Suppressor macrophage treated with lipopolysaccharide for 4 hours (primary cell): ENCODE data around the gene DNAJB6.

ENCODE experiments used
- DNase-seq: peaks from one replicate; pipeline ENCODE4 v3.0.0-alpha.2; 2020

Gene DNAJB6

DNA sequence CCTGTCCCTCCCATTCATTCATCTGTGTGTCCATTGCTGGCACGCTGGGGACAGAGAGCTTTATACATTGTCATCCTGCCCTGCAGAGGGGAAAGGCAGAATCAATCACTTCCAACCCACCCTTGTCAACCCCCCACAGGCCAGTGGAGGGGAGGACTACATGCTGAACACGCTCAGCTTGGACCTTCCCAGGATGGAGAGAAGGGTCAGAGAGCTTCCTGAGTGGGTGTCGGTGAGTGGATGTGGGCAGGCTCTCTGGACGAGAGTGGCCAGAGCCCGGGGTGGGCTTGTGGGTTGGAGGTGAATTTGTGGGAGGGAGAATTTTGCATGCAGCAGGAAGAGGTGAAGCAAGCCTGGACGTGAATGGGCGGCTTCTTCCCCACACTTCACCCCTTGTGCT, 93.9 kb downstream of the DNAJB6 start:
- DNase-seq = no peak

DNA sequence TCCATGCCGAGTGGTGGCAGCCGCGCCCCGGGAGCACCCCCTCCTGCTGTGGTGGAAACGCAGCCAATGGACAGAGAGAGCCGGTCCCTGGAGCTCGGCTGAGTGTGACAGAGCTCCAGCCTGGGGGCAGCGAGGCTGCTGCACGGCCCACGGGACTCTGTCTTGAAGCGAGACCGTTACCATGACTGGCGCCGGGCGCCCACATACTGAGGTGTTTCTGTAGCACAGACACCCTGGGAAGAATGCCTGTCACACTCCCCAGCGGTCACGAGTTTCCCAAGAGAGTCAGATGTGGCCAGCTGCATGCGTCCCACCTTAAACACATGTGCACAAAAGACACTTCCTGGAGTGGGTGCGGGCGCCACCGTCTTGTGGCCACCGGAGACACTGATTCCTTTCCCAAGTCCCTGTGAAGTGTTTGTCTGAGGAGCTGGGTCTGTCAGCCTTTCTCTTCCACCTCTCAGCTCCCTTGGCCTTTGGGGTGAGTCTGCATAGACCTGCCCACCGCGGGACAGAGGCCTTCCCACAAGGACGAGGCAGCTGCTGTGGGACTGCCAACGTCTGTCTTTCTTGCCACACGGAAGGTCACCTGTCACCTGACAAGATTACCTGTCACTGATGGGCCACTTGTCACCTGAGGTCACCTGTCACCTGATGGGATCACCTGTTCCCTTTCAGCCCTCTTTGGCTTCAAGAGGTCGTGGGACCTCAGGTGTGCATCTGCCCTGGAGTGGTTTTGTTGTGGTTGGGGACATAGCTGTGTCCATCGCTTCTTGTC, 94.6 kb downstream of the DNAJB6 start:
- DNase-seq = no peak

DNA sequence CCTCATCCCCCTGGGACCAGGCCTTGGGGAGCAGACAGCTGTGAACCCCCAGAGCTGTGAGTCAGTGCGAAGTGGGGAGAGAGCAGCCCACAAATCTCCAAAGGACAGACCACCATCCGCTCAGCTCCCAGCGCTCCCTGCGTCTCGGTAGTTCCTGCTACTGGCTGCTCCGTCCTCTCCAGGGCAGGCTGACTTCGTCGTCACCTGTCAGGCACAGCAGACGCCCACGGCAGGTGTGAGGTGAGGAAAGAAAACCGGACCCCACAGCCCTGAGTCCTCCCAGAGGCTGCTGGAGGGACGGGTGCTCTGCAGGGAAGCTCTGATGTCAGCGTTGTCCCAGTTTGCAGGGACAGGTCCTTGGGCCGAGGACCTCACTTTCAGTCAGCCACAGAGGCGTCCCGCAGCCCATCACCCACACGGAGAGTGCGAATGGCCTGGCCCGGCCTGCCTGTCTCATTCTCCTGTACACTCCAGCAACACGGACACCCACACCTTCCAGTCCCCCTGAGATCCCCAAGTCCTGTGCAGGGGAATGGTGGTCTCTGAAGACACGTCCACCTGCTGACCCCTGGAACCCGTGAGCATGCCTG, 95.2 kb downstream of the DNAJB6 start:
- DNase-seq = no peak

DNA sequence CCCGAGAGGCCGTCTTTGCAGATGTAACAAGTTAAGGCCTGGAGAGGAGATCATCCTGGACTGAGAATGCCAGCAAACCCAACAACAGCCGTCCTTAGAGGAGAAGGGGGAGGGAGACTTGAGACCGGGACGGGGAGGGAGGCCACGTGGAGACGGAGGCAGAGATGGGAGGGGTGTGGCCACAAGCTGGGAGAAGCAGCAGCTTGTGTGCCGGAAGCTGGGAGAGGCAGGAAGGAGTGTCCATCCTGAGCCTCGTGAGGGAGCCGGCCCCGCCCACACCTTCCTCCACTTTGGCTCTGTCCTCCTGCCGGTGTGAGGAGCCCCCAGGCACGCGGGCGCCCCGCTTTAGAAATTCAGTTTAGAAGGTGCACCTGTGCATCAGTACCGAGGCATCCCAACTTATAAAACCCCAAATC, 95.7 kb downstream of the DNAJB6 start:
- DNase-seq = peak; percentile 35

DNA sequence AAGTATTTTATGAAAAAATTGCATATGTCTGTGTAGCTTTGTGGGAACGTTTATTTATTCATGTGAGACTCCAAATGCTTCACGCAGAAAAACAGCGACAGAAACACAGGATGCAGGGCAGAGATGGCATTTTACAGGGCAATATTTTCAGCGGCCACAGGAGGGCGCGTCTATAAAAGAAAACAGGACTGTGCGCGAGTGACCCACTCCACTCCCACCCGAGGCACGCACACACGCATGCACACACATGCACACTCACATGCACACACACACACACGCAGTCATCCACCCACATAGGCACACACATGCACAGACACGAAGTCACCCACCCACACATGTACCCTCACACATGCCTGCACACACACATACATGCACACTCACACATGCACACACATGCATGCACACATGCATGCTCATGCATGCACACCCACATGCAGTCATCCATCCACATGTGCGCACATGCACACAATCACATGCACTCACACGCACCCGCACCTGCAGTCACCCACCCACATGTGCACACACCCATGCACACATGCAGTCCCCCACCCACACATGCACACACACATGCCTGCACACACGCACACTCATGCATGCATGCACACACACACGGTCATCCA, 96.3 kb downstream of the DNAJB6 start:
- DNase-seq = peak; percentile 47

DNA sequence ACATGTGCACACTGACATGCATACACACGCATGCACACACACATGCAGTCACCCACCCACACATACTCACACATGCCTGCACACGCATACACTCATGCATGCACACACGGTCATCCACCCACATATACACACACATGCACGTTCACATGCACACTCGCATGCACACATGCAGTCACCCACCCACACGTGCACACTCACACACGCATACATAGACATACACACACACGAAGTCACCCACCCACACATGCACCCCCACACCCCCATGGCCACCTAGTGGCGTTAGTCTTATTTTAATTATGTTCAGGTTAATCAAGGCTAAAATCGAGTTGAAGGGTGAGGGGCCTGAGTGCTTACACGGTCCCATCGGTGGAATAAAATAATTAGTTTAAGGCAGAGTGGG, 96.8 kb downstream of the DNAJB6 start:
- DNase-seq = no peak

DNA sequence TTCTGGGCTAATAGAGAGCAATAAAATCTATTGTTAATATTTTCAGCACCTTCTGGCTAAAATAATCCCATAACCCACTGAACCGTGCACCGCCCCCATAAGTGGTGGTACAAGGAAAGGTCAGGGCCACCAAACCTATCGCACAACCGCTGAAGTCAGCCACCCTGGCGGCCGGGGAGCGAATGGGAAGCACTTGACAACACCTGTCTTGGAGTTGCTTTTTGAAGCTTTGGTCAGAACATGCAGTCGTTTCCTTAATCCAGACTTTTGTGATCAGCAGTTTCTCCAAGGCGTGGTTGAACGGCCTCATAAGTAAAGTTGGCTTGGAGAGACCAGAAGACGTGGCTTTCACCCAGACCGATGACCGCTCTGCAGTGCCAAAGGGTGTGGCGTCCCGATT, 97.4 kb downstream of the DNAJB6 start:
- DNase-seq = no peak

DNA sequence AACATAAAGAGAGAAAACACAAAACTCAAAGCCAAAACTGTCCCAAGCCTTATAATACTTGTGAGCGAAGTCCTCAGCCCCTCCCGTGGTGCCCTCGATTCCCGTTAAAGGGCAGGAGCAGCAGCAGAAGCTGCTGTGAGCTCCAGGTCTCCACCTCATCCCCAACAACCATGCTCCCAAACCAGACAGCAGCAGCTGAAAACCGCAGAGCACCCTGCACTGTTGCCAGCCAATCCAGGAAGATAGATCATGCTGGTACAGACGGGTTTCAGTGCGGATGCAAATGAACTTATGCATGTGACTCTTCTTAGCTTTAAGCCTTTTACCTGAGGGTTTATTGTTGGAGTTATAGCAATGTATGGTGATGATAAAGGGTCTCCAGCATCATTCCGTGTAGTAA, 97.9 kb downstream of the DNAJB6 start:
- DNase-seq = no peak

DNA sequence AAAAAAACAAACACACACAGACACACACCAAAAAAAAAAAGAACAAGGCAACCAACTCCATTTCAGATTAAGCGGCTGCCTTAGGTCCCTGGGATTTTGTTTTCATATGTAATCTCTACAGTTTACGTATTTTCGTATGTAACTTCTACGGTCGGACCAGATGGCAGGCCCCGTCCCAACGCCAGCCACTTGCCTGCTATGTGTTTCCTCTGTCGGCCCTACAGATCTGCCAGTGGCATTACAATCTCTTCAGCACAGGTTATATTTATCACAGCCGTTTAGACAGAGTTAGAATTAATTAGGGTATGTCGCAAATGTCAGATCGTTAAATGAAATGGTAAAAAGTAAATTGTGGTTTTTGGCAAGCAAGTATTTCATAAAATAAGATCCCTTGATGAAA, 99.3 kb downstream of the DNAJB6 start:
- DNase-seq = no peak

DNA sequence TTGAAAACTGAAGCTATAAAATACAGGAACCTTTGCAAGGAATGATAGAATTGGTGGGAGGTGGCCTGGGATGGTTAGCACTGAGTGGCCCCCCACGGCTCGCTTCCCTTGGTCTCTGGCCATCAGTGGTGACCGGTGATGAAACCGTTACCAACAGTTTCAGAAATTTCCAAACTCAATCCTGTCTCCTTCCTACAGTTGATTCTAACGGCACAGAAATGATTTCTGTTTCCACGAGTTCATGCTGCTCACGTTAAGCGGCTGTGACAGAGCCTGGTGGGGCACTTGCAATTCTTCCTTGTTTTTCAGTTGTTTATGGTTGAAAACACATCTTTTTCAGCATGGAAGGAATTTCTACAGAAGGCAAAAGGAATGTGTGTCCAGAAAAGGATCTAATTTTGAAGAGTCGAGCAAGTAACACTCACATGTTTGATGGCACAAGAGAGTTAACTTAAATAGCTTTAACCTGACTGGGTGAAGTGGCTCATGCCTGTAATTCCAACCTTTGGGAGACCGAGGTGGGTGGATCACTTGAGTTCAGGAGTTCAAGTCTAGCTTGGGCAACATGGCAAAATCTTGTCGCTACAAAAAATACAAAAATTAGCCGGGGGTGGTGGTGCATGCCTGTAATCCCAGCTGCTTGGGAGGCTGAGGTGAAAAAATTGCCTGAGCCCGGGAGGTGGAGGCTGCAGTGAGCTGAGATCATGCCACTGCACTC, 100.1 kb downstream of the DNAJB6 start:
- no peak for DNase-seq

DNA sequence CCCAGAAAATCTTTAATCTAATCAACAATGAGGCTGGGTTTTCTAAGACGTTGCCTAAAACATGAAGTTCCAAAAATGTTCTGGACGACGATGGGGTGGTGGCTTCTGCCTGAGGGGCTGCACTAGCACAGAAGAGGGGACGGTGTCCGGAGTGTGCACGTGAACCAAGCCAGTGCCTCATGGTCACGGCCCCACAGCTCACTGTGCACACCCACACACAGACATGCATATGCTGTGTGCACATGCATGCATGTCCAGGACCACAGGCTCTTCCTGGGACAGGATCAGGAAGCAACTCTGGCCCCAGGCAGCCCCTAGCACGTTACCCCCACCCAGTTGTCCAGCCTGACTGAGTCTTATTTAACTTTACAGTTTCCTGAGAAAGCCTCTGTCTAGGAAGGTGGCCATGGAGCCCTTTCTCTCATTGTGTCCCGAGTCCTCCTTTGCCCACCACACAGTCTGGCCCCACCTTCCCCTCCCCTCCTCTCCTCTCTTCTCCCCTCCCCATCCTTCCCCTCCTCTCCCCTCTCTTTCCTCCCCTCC, 100.8 kb downstream of the DNAJB6 start:
- DNase-seq = no peak

DNA sequence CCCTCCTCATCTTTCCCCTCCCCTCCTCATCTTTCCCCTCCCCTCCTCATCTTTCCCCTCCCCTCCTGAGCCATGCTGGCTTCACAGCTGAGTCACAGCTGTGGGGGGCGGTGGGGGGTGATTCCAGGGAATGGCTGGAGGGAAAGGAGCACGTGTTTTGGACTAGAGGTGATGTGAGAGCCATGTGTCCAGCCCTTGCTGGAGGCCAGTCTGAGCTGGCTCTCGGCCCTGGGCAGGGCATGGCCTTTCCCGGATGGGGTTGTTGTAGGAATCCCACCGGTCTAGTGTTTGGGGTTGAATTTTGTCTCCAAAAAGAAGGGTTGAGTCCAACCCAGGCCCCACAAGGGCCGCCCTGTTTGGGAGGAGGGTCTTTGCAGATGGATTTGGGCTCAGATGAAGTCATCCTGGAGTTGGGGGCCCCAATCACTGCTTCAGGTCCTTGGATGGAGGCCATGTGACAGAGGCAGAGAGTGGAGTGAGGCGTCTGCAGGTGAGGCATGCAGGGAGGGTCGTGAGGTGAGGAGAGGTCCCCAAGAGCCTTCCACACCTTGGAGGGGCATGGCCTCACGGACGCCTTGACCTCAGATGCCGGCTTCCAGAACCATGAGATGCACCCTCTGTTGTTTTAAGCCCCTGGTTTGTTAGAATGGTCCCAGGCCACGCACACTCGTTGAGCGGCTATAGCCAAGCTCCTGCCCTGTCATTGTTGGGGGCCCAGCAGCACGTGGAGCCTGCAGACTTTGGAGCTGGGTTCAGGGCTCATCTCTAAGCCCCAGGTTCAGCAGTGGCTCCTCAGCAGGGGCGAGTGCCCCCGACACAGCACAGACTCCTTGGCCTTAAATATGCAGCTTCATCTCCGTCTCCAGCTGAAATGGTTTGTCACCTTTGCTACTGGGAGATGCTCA, 101.6 kb downstream of the DNAJB6 start:
- no peak for DNase-seq

DNA sequence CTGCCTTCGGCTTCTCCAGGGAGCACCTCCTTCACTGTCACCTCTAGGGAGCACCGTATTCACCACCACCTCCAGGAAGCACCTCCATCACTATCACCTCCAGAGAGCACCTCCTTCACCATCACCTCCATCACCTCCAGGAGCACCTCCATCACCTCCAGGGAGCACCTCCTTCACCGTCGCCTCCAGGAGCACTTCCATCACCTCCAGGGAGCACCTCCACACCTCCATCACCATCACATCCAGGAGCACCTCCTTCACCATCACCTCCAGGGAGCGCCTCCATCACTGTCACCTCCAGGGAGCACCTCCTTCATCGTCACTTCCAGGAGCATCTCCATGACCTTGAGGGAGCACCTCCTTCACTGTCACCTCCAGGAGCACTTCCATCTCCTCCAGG, 102.3 kb downstream of the DNAJB6 start:
- no peak for DNase-seq

DNA sequence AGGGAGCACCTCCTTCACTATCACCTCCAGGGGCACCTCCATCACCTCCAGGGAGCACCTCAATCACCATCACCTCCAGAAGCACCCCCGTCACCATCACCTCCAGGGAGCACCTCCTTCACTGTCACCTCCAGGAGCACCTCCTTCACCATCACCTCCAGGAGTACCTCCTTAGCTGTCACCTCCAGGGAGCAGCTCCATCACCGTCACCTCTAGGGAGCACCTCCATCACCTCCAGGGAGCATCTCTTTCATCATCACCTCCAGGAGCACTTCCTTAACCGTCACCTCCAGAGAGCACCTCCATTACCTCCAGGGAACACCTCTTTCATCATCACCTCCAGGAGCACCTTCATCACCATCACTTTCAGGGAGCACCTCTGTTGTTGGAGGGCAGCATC, 103.0 kb downstream of the DNAJB6 start:
- no peak for DNase-seq

DNA sequence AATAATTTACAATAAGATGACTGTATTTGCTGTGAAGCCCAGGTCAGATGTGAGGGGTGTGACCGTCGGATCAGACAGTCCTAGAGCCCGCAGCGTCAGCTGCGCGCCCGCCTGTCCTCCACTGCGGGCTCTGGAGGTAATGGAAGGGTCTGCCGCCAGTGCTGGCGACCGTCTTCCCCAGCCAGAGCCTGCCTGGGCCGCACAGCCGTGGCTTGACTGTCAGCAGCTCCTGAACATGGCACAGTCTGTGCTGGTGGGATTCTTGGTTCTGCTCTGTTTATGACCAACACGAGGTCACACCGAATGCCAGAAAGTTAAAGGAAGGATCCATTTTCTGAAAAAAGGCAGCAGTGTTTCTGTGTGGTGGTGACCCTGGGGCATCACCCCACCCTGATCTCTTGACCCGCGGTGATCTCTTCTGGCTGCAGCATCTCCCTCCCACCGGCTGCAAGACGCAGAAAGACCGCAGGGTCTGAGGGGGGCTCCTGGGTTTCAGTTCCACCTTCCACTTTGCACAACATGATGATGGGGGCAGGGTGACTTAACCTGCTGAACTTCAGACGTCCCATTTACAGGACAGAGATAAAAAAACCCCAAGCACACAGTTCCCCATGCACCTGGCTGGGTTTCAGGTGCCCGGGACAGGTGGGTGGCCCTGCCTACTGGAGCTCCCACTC, 103.7 kb downstream of the DNAJB6 start:
- no peak for DNase-seq

DNA sequence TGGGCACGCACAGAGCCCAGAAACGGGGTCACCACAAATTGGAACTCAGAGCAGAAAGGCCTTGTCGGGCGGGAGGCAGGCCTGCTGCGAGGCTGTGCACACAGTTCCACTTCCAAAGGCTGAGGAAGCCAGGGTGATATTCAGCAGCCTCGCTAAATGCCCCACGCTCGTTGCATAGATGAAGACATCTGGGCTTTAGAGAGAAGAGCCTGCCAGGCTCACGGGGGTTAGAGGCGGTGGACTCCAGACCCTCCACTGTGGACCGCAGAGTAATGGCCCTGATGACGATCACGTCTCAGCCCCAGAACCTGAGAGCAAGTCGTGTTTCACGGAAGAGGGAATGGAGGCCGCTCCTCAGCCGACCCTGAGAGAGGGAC, 104.2 kb downstream of the DNAJB6 start:
- no peak for DNase-seq

DNA sequence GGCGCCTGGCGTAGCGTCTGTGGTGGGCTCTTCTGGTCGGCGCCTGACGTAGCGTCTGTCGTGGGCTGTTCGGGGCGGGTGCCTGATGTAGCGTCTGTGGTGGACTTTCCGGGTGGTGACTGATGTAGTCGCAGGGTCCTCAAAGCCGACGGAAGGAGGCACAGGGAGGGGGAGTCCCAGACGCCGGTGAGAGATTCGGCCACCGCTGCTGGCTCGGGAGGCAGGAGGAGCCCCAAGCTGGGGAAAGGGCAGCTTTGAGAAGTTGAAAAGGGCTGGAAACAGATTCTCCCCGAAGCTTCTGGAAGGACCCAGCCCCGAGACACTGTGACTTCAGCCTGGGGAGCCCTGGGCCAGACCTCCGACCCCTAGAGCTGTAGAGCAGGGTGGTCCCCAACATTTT, 105.7 kb downstream of the DNAJB6 start:
- no peak for DNase-seq

DNA sequence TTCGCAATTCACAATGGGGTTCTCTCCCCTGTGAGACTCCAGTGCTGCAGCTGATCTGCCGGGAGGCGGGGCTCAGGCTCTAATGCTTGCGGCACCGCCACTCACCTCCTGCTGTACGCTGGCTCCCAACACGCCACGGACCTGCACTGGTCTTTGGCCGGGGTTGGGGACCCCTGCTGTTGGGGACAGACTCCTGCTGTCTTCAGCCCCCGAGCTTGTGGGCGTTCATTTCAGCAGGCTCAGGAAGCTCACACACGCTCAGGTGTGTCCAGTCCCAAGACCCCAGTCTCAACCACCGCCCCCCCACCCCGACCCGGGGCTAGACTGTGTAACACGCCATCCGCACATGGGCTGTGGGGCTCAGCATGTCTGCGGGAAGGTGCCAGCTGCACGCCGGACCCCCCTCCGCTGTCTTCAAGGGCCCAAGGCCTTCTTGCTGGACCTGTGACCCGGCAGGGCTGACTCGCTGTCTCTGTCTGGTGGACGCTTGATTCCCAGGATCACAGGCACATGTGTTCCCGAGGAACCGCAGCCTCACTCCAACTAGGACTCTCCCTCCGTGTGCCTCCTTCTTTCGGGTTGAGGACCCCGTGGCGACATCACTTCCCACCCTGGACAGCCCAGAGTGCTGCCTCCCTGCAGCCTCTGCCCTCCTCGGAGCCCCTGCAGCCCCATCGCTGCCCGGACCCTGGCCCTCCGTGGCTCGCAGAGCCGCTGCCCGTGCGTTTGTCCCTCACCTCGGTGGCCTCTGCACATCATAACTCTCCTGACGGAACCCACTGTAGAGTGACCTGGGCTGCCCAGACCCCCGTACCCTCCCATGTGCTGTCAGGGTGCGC, 106.4 kb downstream of the DNAJB6 start:
- no peak for DNase-seq

DNA sequence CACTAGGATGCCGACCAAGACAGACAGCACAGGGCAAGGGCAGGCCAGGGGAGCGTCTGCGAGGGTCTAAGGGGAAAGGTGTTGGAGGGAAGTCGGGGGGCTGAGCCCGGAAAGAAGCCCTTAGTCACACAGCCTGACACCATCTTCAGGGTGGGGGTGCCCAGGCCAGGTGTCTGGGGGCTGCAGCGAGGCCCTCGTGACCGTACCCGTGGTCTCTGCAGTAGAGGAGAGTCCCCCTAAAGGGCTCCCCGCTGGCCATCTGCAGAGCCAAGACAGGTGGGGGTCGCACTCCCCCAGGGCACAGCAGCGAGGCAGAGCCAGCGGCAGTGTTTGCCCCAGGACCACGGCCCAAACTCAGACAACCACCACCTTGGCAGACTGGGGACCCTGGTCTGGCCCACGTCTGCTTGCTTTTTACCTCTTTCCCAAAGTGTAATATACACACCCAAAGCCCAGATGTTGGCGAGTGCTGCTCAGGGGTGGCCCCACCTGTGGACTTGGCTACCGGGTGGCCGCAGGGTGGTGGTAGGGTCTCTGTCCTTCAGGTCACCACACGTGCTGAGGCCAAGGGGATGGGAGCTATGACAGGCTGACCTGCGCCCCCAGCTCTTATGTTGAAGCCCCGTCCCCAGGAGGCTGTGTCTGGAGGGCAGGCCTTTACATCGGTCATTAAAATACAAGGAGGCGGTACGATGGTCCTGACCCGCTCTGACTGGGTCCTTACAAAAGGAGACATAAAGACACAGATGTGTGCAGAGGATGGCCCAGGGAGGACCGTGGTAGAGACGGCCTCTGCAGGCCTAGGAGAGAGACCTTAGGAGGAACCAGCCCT, 107.4 kb downstream of the DNAJB6 start:
- DNase-seq = no peak

DNA sequence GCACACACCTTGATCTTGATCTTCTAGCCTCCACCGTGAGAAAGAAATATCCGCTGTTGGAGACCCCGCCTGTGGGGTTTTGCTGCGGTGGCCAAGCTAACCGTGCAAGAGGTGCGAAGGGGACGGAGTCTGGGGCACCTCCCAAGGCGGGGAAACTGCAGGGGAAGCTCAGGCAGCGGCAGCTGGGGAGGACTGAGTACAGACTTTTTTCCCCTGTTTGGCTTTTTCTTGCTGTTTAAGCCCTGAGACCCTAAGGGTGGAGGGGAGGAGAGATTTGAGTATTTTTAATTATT, 108.0 kb downstream of the DNAJB6 start:
- no peak for DNase-seq
